GM18498 (cell line): Measurements from ENCODE around the gene SYNGR3.
A peak's percentile ranks its signal among the peaks of the same experiment; 100 is the strongest.
"Not testable (repeated sequence)": the region's sequence is repeated elsewhere in the genome, so short reads cannot be mapped to it uniquely, and the experiment has no call there.

Experiments used
- ATAC-seq: cut with Tn5 transposase; IDR thresholded peaks from one replicate; pipeline ENCODE4 v1.9.1; 2021; ENCODE audit warnings: mild to moderate bottlenecking, moderate library complexity; ENCODE audit not compliant: unreplicated experiment

The SYNGR3 gene

DNA sequence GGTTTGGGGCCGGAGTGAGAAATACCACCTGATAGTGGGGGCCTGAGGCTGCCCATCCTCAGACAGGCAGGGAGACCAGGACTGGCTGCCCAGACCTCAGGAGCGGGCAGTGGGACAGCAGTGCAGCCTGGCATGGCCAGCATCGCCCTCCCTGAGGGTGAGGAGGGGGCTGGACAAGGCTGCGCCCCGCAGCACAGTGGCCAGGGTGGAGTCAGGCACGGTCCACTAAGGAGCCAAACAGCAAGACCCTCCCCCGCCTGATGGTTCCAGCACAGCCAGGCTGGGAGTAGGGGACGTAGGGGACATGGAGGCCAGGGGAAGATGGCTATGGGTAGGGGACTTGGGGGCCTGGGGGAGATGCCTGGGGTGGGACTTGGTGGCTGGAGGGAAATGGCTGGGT, 16.5 kb downstream of the SYNGR3 start:
- ATAC-seq, result no peak

- no peak for ATAC-seq
These were observed 17.5 kb downstream of the SYNGR3 start for GRCh38 chr16:2007081-2007836.

- ATAC-seq, result no peak
These were observed 18.3 kb downstream of the SYNGR3 start for GRCh38 chr16:2008009-2008526.

DNA sequence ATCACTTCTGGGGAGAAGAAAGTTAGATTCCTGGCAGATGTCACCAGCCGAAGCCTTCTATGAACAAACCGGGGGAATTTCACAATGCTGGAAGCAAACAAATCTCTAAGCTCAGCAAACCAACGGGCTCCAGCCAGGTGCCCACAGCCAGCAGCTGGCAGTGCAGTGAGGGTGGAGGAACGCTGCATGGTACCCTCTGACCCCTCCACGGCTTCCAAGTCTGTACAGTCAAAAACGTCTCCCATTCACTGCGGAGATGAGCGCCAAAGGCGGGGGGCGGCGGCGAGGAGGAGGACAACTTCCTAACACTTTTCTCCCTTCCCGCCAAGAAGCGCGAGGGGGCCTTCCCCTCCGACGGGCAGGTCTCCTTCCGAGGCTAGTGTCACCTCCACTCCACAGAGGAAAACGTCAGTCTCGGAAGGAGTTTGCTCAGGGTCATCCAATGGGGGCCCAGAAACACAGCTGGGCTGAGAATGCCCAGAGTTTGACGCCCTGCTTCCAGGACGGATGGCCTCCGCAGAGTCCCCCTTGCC, 18.9 kb downstream of the SYNGR3 start:
- ATAC-seq, result no peak

DNA sequence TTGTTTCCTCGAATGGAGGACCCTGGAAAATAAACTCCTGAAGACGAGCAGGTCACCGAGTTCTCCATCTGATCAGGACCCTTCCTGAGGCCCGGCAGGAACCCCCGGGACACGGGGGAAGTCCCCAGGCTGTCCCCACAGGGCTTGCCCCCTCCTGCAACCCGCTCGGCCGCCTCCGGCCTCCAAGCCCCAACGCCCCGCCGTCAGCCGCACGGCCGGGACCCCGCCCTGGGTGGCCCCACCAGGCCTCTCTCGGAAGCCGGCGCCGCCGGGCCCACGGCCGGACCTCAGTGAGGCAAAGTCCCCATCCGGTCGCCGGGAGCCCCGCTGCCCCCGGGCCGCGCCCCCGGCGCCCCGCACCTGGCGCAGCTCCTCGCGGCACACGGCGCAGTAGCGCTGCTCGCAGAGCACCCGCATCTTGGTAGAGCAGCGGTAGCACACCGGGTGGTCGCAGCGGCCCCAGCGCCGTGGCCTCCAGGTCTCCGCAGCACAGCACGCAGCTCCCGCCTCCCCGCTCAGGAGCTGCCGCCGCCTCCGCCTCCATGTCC, 19.5 kb downstream of the SYNGR3 start:
- ATAC-seq, result peak; percentile 41

- ATAC-seq, result peak; percentile 88
These were observed 20.2 kb downstream of the SYNGR3 start, which contains the start of gene ZNF598 for GRCh38 chr16:2009791-2010510. Gene ZNF598, minus strand, starts transcription at chr16:2009821.

DNA sequence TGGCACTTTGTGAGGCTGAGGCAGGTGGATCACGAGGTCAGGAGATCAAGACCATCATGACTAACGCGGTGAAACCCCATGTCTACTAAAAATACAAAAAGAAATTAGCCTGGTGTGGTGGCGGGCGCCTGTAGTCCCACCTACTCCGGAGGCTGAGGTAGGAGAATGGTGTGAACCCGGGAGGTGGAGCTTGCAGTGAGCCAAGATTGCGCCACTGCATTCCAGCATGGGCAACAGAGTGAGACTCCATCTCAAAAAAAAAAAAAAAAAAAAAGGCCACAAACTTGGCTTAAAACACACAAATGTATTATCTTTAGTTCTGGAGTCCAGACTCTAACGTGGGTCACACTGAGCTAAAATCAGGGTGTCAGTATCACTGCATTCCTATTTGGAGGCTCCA, 22.0 kb downstream of the SYNGR3 start:
- not testable (repeated sequence) for ATAC-seq

DNA sequence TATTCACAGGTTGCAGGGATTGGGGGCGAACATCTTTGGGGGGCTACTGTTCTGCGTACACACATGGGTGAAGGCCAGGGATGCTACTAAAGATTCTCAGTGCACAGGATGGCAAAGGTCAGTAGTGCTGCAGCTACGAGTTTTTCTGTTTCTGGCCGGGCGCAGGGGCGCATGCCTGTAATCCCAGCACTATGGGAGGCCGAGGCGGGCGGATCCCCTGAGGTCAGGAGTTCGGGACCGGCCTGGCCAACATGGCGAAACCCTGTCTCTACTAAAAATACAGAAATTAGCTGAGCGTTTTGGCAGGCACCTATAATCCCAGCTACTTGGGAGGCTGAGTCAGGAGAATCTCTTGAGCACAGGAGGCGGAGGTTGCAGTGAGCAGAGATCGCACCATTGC, 23.8 kb downstream of the SYNGR3 start:
- no peak for ATAC-seq

DNA sequence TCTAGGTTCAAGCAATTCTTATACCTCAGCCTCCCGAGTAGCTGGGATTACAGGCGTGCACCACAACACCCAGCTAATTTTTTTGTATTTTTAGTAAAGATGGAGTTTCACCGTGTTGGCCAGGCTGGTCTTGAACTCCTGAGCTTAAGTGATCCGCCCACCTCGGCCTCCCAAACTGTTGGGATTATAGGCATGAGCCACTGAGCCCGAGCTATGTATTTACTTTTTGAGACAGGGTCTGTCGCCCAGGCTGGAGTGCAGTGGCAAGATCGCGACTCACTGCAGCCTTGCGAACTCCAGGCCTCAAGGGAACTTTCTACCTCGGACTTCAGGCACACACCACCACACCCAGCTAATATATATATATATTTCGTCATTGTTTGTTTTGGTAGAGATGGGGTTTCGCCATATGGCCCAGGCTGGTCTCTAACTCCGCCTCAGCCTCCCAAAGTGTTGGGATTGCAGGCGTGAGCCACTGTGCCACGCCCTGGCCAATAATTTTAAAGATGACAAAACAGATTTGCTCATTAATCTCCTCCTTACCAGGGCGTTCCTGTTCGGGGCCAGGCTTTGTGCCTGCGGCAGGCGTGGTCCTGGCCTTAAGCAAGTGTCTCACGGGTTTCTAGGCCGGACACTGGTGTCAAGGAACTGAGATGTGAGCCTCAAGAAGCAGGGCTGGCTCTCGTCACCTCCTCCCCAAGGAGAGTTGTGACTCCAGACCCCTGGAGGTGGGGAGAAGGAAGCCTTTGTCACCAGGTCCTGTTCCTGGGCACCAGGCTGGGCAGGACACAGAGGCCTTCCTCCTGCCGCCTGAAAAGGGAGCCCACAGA, 25.6 kb downstream of the SYNGR3 start:
- no peak for ATAC-seq

DNA sequence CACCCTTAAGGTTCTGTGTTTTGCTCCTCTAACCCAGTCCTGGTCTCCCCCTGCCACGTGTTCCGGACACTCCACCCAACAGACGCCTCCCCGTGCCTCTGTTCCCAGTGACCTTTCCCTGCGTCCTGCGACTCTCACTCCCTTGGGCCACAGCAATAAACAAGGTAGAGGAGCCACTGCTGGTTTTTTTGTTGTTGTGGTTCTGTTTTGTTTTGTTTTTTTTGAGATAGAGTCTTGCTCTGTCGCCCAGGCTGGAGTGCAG, 26.1 kb downstream of the SYNGR3 start:
- ATAC-seq, result no peak

- no peak for ATAC-seq
These were observed 26.7 kb downstream of the SYNGR3 start for GRCh38 chr16:2016407-2016922.

DNA sequence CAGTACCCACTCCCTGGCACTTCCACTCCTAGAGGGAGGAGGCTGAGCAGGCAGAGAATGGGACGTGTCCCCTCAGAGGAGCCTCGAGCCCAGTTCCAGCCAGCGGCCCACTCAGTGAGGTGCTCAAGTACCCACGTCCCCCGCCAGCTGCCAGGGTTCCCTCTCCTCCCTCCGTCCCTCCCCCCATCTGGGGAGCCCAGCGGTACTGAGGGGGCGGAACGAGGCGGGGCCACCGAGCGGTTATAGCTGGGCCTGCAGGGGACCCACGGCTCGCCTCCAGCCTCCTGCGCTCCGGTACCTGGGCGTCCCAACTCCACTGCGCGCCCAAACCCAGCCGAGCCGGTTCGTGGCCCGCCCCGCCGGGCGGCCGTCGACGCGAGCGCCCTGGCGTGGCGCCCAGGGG, 29.7 kb downstream of the SYNGR3 start, which contains the start of gene NPW:
Gene NPW, plus strand, starts transcription at position 268 of the 403 bp plus-strand sequence.
- ATAC-seq, result no peak

DNA sequence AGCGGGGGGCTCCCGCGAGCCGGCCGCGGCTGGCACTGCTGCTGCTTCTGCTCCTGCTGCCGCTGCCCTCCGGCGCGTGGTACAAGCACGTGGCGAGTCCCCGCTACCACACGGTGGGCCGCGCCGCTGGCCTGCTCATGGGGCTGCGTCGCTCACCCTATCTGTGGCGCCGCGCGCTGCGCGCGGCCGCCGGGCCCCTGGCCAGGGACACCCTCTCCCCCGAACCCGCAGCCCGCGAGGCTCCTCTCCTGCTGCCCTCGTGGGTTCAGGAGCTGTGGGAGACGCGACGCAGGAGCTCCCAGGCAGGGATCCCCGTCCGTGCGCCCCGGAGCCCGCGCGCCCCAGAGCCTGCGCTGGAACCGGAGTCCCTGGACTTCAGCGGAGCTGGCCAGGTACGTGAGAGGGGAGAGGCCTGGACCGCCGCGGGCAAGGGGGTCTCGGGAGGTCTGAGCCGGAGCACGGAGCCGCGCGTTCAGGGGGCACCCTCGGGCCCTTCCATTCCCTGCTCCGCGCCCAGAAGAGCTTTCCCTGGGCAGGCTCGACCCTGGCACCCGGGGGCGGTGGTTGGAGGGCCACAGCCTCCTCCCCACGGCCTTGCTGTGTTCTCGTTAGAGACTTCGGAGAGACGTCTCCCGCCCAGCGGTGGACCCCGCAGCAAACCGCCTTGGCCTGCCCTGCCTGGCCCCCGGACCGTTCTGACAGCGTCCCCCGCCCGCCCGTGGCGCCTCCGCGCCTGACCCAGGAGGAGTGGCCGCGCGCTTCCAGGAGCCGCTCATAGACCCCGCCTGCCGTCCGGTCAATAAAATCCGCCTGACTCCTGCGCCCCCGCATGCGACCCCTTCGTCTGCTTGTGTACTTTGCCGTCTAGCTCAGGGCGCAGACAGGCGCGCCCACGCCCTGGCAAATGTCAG, 30.4 kb downstream of the SYNGR3 start:
- no peak for ATAC-seq

- peak; percentile 13 for ATAC-seq
These were observed 32.9 kb downstream of the SYNGR3 start for GRCh38 chr16:2022723-2023091.

DNA sequence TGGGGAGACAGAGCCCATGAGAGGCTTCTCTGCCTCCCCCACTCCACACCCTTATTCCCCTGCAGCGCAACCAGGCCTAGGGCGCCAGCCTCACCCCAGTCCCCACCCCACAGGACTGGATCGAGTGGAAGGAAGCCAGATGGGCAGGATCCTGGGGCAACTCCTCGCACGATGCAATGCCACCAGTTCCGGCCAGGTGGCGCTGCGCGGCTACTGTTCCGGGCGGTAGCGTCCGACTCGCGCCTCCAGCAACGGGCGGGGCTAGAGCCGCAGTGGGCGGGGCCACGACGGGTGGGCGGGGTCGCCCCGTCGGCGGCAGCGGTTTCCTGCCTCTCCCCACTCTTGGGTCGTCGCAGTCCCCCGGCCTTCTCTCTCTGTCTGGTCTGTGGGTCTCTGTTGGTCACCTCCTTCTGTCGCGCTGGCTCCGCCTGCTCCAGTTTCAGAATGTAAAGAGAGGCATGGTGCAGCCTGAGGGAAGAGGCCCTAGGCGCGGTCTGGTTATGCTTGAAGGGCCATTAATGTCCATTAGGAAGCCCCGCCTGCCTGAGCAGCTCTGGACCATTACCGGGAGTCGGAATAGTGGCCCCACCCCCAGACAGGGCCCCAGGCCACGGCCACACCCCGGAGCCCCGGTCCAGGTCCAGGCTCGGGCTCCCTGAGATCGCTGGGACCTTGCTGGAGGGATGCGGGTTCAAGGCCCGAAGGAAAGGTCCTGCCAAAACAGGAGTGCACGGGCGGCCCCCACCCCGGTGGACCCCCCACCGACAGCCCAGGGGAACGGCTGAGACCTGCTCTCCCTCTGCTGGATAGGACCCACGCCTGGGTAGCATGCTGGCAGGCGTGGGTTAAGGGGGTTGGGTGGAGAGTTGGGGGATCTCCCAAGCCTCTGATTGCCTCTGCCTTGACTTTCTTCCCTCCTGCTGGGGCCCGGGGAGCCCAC, 33.6 kb downstream of the SYNGR3 start:
- ATAC-seq, result peak; percentile 83

DNA sequence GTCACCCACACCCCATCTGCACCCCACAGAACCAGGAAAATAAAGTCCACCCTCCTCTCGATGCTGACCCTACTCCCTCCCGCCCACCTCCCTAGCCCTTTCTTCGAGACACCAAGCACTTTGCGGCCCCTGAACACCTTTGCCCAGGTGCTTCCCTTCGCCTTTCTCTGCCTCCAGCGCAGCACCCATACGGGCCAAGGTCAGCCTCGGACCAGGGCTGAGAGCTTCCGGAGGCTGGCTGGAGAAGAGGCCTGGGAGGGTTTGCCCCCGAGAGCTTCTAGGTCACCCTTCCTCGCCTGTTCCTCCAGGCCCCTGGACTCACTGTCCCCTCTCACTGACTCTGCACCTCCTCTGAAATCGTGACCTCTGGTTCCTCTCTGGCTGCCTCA, 34.3 kb downstream of the SYNGR3 start:
- no peak for ATAC-seq

- no peak for ATAC-seq
These were observed 35.5 kb downstream of the SYNGR3 start for GRCh38 chr16:2025251-2025650.

DNA sequence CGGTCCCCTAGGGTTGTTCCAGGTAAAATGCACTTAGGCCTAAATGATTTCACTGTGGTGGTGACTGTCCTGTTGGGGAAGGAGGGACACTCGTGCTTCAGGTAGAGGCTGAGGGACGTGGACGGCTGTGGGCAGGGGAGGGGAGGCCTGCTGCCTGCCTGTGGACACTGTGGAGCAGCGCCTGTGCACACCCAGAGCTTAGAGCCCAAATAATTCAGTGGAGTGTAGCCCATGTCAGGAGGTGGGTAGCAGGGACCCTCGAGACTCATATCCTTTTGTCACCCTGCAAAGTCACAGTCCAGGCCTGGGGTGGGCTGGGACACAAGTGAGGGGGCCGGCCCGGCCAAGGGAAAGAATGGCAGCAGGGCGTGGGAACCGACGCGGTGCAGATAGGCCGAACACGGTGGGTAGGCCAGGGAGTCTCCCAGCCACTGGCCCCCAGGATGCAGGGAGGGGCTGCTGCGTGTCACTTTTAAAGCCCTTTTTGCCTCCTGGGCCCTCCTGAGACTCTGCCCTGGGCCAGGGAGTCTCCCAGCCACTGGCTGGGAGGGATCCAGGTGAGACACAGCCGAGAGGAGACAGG, 36.2 kb downstream of the SYNGR3 start:
- ATAC-seq, result no peak
